Measurements from ENCODE around the gene TNNI2. TPM values are rescaled to one million over a fixed set of nuclear protein-coding genes. Genes with fewer than 3 reads are reported as not detected.

Gene TNNI2
- polyA plus RNA-seq, 1 donor (not counting 4 experiments of a cell fraction or from before 2014, with no cell fraction given) = 10.7 TPM

GRCh38 chr11:1864231-1864630 is 25.4 kb downstream of the TNNI2 start:
- Histone ChIP-seq H3K79me2 (ENCODE audit: control insufficient read depth, insufficient read depth, low read length) (no peaks in the 10 kb centered on the region), H3K4me2 (ENCODE audit: control insufficient read depth, extremely low read depth, insufficient read depth, low read depth, low read length) (no peak overlapping the region), H3K9me1 (ENCODE audit: control insufficient read depth, extremely low read depth, insufficient read depth, low read length) (no peaks in the 10 kb centered on the region), H4K20me1 (ENCODE audit: control insufficient read depth, extremely low read depth, insufficient read depth, low read length) (no peaks in the 10 kb centered on the region), H3K4me1 (ENCODE audit: control insufficient read depth, extremely low read depth, insufficient read depth, low read length) (peaks cover 10% of the 10 kb centered on the region), H3K27me3 (ENCODE audit: control insufficient read depth, extremely low read depth, insufficient read depth, low read length) (peaks cover 4% of the 10 kb centered on the region), H3K9me3 (ENCODE audit: control insufficient read depth, low read depth, low read length) (no peaks in the 10 kb centered on the region), H3K27ac (ENCODE audit: control insufficient read depth, insufficient read depth, low read length) (no peak overlapping the region), H2AFZ (ENCODE audit: control insufficient read depth, low read length) (no peak overlapping the region), H3K4me3 (ENCODE audit: control insufficient read depth in 2 of 3, extremely low read depth in 1 of 3, insufficient read depth in 2 of 3, low read depth in 1 of 3, low read length in 3 of 3) (no peak overlapping the region), H3K36me3 (ENCODE audit: control insufficient read depth in 2 of 2, extremely low read depth in 1 of 2, insufficient read depth in 2 of 2, low read length in 2 of 2) (no peaks in the 10 kb centered on the region), H3K9ac (ENCODE audit: control insufficient read depth, extremely low read depth, insufficient read depth, low read length) (no peak overlapping the region)
- TF ChIP-seq EZH2 (IDR thresholded peaks at IDR 0.05; ENCODE audit: low read length) (no peak), CTCF (optimal IDR thresholded peaks at IDR 0.05 in 1 of 3, IDR thresholded peaks at IDR 0.05 in 1 of 3, conservative IDR thresholded peaks at IDR 0.05 in 1 of 3; ENCODE audit: extremely low read depth in 1 of 3, insufficient read depth in 2 of 3, low read length in 3 of 3) (no peak)
- FAIRE-seq (no peak), DNase-seq (ENCODE audit: low read depth, low spot score) (no peak)
- dilution Hi-C loops (cut with MboI; ENCODE audit: extremely low pct_ligation_motif_present, low sequenced_read_pairs) = no loop called here

GRCh38 chr11:1864831-1865665 is 26.3 kb downstream of the TNNI2 start:
- no peak for DNase-seq (ENCODE audit: low read depth, low spot score)
- no peak overlapping the region for H3K27ac ChIP-seq (ENCODE audit: control insufficient read depth, insufficient read depth, low read length)
- peaks cover 10% of the 10 kb centered on the region for H3K4me1 ChIP-seq (ENCODE audit: control insufficient read depth, extremely low read depth, insufficient read depth, low read length)

More at GRCh38 chr11:1864831-1865665, 26.3 kb downstream of the TNNI2 start:
- no peaks in the 10 kb centered on the region for H3K9me1 ChIP-seq (ENCODE audit: control insufficient read depth, extremely low read depth, insufficient read depth, low read length)
- dilution Hi-C loops (cut with MboI; ENCODE audit: extremely low pct_ligation_motif_present, low sequenced_read_pairs) = no loop called here
- TF ChIP-seq CTCF (optimal IDR thresholded peaks at IDR 0.05 in 1 of 3, IDR thresholded peaks at IDR 0.05 in 1 of 3, conservative IDR thresholded peaks at IDR 0.05 in 1 of 3; ENCODE audit: extremely low read depth in 1 of 3, insufficient read depth in 2 of 3, low read length in 3 of 3) = no peak
- no peak for TF ChIP-seq EZH2 (IDR thresholded peaks at IDR 0.05; ENCODE audit: low read length)
- FAIRE-seq = no peak
- H3K4me3 ChIP-seq (ENCODE audit: control insufficient read depth in 2 of 3, extremely low read depth in 1 of 3, insufficient read depth in 2 of 3, low read depth in 1 of 3, low read length in 3 of 3) = no peak overlapping the region
- H3K27me3 ChIP-seq (ENCODE audit: control insufficient read depth, extremely low read depth, insufficient read depth, low read length) = peaks cover 13% of the 10 kb centered on the region
- H3K9me3 ChIP-seq (ENCODE audit: control insufficient read depth, low read depth, low read length) = no peaks in the 10 kb centered on the region
- no peaks in the 10 kb centered on the region for H3K79me2 ChIP-seq (ENCODE audit: control insufficient read depth, insufficient read depth, low read length)
- H3K36me3 ChIP-seq (ENCODE audit: control insufficient read depth in 2 of 2, extremely low read depth in 1 of 2, insufficient read depth in 2 of 2, low read length in 2 of 2) = no peaks in the 10 kb centered on the region
- H3K4me2 ChIP-seq (ENCODE audit: control insufficient read depth, extremely low read depth, insufficient read depth, low read depth, low read length) = no peak overlapping the region
- no peak overlapping the region for H3K9ac ChIP-seq (ENCODE audit: control insufficient read depth, extremely low read depth, insufficient read depth, low read length)
- H2AFZ ChIP-seq (ENCODE audit: control insufficient read depth, low read length) = no peak overlapping the region
- no peaks in the 10 kb centered on the region for H4K20me1 ChIP-seq (ENCODE audit: control insufficient read depth, extremely low read depth, insufficient read depth, low read length)
